ENCODE results near the gene YIF1B. TPM values are rescaled to one million over a fixed set of nuclear protein-coding genes. Genes with fewer than 3 reads are reported as not detected.

The YIF1B gene
- total RNA-seq, 1 donor from 2014 or later, result 34.7 TPM

GRCh38 chr19:38308926-38309614 is 6.7 kb downstream of the YIF1B start:
- no peak for DNase-seq (ENCODE audit: missing footprints)
- ATAC-seq, result no peak
- intact Hi-C loops (cut with DNase I), result no loop called here

- no peak for DNase-seq (ENCODE audit: missing footprints)
- intact Hi-C loops (cut with DNase I), result no loop called here
- no peak for ATAC-seq
Measured at GRCh38 chr19:38308006-38308766, 7.6 kb downstream of the YIF1B start.

GRCh38 chr19:38307597-38307996 is 8.2 kb downstream of the YIF1B start:
- DNase-seq (ENCODE audit: missing footprints) (no peak), ATAC-seq (no peak)
- intact Hi-C loops (cut with DNase I), result no loop called here

GRCh38 chr19:38307076-38307475 is 8.7 kb downstream of the YIF1B start:
- intact Hi-C loops (cut with DNase I), result no loop called here
- DNase-seq (ENCODE audit: missing footprints), result no peak
- no peak for ATAC-seq

GRCh38 chr19:38306236-38306635 is 9.5 kb downstream of the YIF1B start:
- intact Hi-C loops (cut with DNase I), result no loop called here
- no peak for ATAC-seq
- DNase-seq (ENCODE audit: missing footprints), result no peak

- intact Hi-C loops (cut with DNase I), result no loop called here
- ATAC-seq (peak; percentile 44), DNase-seq (ENCODE audit: missing footprints) (no peak)
Measured at GRCh38 chr19:38304866-38305429, 10.8 kb downstream of the YIF1B start.

- DNase-seq (ENCODE audit: missing footprints), result peak; percentile 41
- intact Hi-C loops (cut with DNase I), result no loop called here
- no peak for ATAC-seq
Measured at GRCh38 chr19:38304352-38304865, 11.3 kb downstream of the YIF1B start.

- intact Hi-C loops (cut with DNase I), result no loop called here
- ATAC-seq (no peak), DNase-seq (ENCODE audit: missing footprints) (no peak)
Measured at GRCh38 chr19:38303517-38304351, 12.0 kb downstream of the YIF1B start, which contains the start of gene C19orf33. Gene C19orf33, plus strand, starts transcription at chr19:38304251. Its CDS starts 11 bp downstream, at chr19:38304262.

- ATAC-seq (no peak), DNase-seq (ENCODE audit: missing footprints) (no peak)
- intact Hi-C loops (cut with DNase I), result no loop called here
Measured at GRCh38 chr19:38298821-38299680, 16.7 kb downstream of the YIF1B start.

GRCh38 chr19:38294090-38294489 is 21.7 kb downstream of the YIF1B start:
- intact Hi-C loops (cut with DNase I), result no loop called here
- ATAC-seq (no peak), DNase-seq (ENCODE audit: missing footprints) (no peak)

GRCh38 chr19:38293281-38293680 is 22.5 kb downstream of the YIF1B start:
- intact Hi-C loops (cut with DNase I), result no loop called here
- DNase-seq (ENCODE audit: missing footprints) (no peak), ATAC-seq (no peak)

GRCh38 chr19:38291855-38292254 is 23.9 kb downstream of the YIF1B start:
- intact Hi-C loops (cut with DNase I), result no loop called here
- no peak for DNase-seq (ENCODE audit: missing footprints)
- no peak for ATAC-seq

GRCh38 chr19:38290631-38291147 is 25.1 kb downstream of the YIF1B start:
- DNase-seq (ENCODE audit: missing footprints) (no peak), ATAC-seq (no peak)

GRCh38 chr19:38289955-38290354 is 25.8 kb downstream of the YIF1B start:
- intact Hi-C loops (cut with DNase I), result no loop called here
- DNase-seq (ENCODE audit: missing footprints), result no peak

More at GRCh38 chr19:38290631-38291147, 25.1 kb downstream of the YIF1B start:
- intact Hi-C loops (cut with DNase I), result no loop called here

GRCh38 chr19:38288123-38288855 is 27.5 kb downstream of the YIF1B start:
- no peak for DNase-seq (ENCODE audit: missing footprints)
- no peak for ATAC-seq
- intact Hi-C loops (cut with DNase I), result no loop called here

More at GRCh38 chr19:38289955-38290354, 25.8 kb downstream of the YIF1B start:
- no peak for ATAC-seq

- DNase-seq (ENCODE audit: missing footprints) (no peak), ATAC-seq (peak; percentile 36)
- intact Hi-C loops (cut with DNase I), result no loop called here
Measured at GRCh38 chr19:38287604-38288003, 28.1 kb downstream of the YIF1B start.

- intact Hi-C loops (cut with DNase I), result no loop called here
- no peak for ATAC-seq
- no peak for DNase-seq (ENCODE audit: missing footprints)
Measured at GRCh38 chr19:38285567-38285966, 30.2 kb downstream of the YIF1B start.

Data from Right ventricle myocardium inferior (tissue), 1 donor.